Measurements from ENCODE around the gene LRCH1.

GRCh38 chr13:46554951-46555350 is 2.0 kb downstream of the LRCH1 start:
- TF ChIP-seq CTCF (IDR thresholded peaks at IDR 0.05; ENCODE audit: insufficient read depth, low read length) (no peak), GABPA (IDR thresholded peaks at IDR 0.05; ENCODE audit: low read depth) (no peak), POLR2AphosphoS5 (IDR thresholded peaks at IDR 0.05; ENCODE audit: low read depth) (no peak)
- TF ChIP-seq, protein P1, sequence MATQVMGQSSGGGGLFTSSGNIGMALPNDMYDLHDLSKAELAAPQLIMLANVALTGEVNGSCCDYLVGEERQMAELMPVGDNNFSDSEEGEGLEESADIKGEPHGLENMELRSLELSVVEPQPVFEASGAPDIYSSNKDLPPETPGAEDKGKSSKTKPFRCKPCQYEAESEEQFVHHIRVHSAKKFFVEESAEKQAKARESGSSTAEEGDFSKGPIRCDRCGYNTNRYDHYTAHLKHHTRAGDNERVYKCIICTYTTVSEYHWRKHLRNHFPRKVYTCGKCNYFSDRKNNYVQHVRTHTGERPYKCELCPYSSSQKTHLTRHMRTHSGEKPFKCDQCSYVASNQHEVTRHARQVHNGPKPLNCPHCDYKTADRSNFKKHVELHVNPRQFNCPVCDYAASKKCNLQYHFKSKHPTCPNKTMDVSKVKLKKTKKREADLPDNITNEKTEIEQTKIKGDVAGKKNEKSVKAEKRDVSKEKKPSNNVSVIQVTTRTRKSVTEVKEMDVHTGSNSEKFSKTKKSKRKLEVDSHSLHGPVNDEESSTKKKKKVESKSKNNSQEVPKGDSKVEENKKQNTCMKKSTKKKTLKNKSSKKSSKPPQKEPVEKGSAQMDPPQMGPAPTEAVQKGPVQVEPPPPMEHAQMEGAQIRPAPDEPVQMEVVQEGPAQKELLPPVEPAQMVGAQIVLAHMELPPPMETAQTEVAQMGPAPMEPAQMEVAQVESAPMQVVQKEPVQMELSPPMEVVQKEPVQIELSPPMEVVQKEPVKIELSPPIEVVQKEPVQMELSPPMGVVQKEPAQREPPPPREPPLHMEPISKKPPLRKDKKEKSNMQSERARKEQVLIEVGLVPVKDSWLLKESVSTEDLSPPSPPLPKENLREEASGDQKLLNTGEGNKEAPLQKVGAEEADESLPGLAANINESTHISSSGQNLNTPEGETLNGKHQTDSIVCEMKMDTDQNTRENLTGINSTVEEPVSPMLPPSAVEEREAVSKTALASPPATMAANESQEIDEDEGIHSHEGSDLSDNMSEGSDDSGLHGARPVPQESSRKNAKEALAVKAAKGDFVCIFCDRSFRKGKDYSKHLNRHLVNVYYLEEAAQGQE (IDR thresholded peaks at IDR 0.05; ENCODE audit: insufficient replicate concordance, low read depth) = no peak

Measured in HL-60 (cell line).